DMS 273 (cell line): ENCODE data around the gene PDZD8.
"Not testable (repeated sequence)": the region's sequence is repeated elsewhere in the genome, so short reads cannot be mapped to it uniquely, and the experiment has no call there.

Source experiments
- DNase-seq: peaks from one replicate; lab custom pipeline; 2025; ENCODE audit not compliant: unreplicated experiment; lab: John Stamatoyannopoulos, UW

The PDZD8 gene

DNA sequence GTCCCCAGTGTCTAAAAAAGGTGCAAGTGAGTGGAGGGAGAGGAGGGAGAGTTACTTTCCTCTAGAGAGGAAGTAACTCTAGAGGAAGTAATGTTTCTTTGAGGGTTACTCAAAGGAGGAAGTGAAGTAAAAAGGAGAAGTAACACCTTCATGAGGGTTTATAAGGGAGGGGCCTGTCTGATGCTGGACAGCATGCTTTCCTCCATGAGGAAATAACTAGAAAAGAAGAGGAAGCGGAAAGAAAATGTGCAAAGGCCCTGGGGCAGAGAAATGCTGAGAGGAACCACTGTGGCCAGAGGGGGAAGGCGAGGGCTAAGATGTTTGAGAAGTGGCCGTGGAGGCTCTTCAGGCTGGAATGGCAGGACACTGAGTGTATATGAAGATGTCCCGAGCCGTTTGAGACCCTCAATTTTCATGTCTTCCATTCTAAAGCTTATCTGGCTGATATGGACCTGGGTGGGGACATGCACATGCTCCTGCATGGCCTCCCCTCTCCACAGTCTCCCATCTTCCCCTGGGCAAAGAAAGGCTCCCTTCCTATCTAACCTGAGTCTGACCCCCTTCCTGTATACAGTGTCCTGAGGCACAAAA is 137.7 kb downstream of the PDZD8 start:
- DNase-seq = no peak

DNA sequence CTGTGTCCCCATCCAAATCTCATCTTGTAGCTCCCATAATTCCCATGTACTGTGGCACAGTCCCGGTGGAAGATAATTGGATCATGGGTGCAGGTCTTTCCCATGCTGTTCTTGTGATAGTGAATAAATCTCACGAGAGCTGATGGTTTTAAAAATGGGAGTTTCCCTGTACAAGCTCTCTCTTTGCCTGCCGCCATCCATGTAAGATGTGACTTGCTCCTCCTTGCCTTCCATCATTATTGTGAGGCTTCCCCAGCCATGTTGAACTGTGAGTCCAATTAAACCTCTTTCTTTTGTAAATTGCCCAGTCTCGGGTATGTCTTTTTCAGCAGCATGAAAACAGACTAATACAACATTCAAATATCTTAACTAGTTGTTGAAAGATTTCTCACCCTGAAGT is 145.1 kb downstream of the PDZD8 start:
- DNase-seq = not testable (repeated sequence)

DNA sequence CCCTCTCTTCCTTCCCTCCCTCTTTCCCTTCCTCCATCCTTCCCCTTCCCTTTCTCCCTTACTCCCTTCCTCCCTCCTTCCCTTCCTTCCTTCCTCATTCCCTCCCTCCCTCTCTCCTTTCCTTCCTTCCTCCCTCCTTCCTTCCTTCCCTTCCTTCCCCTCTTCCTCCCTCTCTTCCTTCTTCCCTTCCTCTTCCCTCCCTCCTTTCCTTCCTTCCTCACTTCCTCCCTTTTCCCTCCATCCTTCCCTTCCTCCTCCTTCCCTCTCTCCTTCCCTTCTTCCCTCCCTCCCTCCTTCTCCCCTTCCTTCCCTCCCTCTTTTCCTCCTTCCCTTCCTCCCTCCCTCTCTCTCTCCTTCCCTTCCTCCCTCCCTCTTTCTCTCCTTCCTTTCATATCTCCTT is 147.0 kb downstream of the PDZD8 start:
- DNase-seq = no peak
